ENCODE data around the gene ALKBH4. TPM values are rescaled to one million over a fixed set of nuclear protein-coding genes. Genes with fewer than 3 reads are reported as not detected.
"Not testable (repeated sequence)": the region's sequence is repeated elsewhere in the genome, so short reads cannot be mapped to it uniquely, and the experiment has no call there.

ALKBH4 gene
- total and polyA plus RNA-seq, 2 of the 4 experiments (the other 2 are of a cell fraction): 6.1 to 7.4 TPM

DNA sequence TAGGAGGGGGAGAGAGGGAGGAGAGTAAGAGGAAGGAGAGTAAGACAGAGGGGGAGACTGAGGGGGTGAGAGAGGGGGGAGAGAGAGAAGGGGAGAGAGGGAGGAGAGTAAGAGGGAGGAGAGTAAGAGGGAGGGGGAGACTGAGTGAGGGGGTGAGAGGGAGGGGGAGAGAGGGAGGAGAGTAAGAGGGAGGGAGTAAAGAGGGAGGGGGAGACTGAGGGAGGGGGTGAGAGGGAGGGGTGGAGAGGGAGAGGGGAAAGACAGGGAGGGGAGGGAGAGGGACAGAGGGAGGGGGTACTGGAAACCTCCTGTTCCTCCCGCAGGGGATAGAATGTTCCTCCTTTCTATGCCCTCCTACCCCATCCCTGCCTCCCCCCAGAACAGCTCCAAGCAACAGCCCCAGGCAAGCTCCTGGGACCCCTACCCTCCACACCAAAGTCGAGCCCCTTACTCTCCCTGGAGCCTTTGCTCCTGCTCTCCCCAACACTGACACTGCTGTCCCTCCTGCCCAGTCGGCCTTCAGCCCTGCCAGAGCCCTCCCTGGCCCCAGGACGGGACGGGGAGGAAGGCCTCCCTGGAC lies 48.1 kb upstream of the ALKBH4 start:
- in situ Hi-C loops (cut with MboI; ENCODE audit: low sequenced_read_pairs); CTCF ChIA-PET; H3K18ac ChIP-seq (ENCODE audit: low read depth, low read length): not testable (repeated sequence)

DNA sequence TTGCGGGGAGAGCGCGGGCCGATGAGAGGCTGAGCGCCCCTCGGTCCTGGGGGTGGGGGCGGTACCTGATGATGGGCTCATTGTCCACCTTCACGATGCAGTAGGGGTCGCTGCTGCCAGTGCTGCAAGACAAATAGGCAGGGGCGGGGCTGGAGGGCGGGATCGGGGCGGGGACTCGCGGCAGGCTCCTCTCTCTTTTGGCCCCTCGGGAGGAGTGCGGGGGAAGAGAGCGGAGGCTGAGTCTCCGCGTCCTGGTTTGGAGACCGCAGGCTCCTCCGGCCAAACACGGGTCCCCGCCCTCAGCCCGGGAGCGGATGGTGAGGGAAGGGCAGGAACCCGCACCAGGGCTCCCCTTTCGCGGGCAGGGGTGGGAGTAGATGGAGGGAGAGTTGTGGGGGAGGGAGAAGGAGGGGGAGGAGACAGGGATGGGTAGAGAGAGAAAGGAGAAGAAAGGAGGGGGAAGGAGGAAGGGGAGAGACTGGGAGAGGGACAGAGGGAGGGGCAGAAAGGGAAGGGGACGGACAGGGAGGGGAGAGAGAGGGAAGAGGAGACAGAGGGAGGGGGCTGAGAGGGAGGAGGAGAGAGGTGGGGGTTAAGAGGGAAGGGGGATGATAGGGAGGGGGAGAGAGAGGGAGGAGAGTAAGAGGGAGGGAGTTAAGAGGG lies 47.3 kb upstream of the ALKBH4 start:
- H3K79me1 ChIP-seq (ENCODE audit: low read depth in 1 of 2, low read length in 2 of 2); intact Hi-C loops (cut with micrococcal nuclease); H2BK5ac ChIP-seq (ENCODE audit: low read depth, low read length, poor library complexity, severe bottlenecking); H4K8ac ChIP-seq (ENCODE audit: low read depth in 2 of 2, low read length in 2 of 2); H2AFZ ChIP-seq (replicated peaks; ENCODE audit: low read length, poor library complexity); H3K4me2 ChIP-seq (ENCODE audit: low read depth, low read length); CTCF ChIA-PET; H2BK15ac ChIP-seq (ENCODE audit: low read depth, low read length); dilution Hi-C loops (cut with HindIII; ENCODE audit: low sequenced_read_pairs, unreplicated experiment); H4K91ac ChIP-seq (ENCODE audit: insufficient read depth, low read depth, low read length); H3K18ac ChIP-seq (ENCODE audit: low read depth, low read length); H3K9ac ChIP-seq (ENCODE audit: low read depth, low read length); H3K4ac ChIP-seq (ENCODE audit: low read depth, low read length); H3K36me3 ChIP-seq (ENCODE audit: control insufficient read depth, insufficient read depth, low read length); H4K20me1 ChIP-seq (ENCODE audit: insufficient read depth, low read length); H2BK20ac ChIP-seq (ENCODE audit: low read depth, low read length); H3K23ac ChIP-seq (ENCODE audit: low read depth, low read length); DNase-seq; POLR2A ChIA-PET (ENCODE audit: unreplicated experiment); in situ Hi-C loops (cut with MboI; ENCODE audit: low sequenced_read_pairs); H3K4me1 ChIP-seq (ENCODE audit: control insufficient read depth, insufficient read depth, low read length); H2AK5ac ChIP-seq (ENCODE audit: low read depth, low read length); H3K27me3 ChIP-seq (ENCODE audit: control insufficient read depth, insufficient read depth, low read length); H4K5ac ChIP-seq (ENCODE audit: low read depth, low read length); H3K14ac ChIP-seq (replicated peaks; ENCODE audit: low read depth, low read length); H2BK120ac ChIP-seq (ENCODE audit: low read depth, low read length); BruUV-seq (replicated peaks); H3K9me1 ChIP-seq (ENCODE audit: insufficient read depth, low read length); H3K27ac ChIP-seq (ENCODE audit: insufficient read depth, low read length); H2AK9ac ChIP-seq (replicated peaks; ENCODE audit: low read depth, low read length, poor library complexity); H3K56ac ChIP-seq (ENCODE audit: extremely low read depth, insufficient read depth, low read length); H3K4me3 ChIP-seq (ENCODE audit: insufficient read depth, low read depth, low read length); H3K9me3 ChIP-seq (ENCODE audit: control insufficient read depth, insufficient read depth, low read length): not testable (repeated sequence)
- WGBS, 2 experiments (ENCODE audit: extremely low coverage in 2 of 2, insufficient read length in 1 of 2): no CpG with 5 or more reads among the region's 30 CpGs
- ATAC-seq (ENCODE audit: low read depth): peak; percentile 80

More for the DNA sequence above, 48.1 kb upstream of the ALKBH4 start:
- Histone ChIP-seq H3K4me2 (ENCODE audit: low read depth, low read length) (peak overlapping the region; percentile 50; the same call in 1 of the 2 replicates), H3K23ac (ENCODE audit: low read depth, low read length) (peak overlapping the region; percentile 31; the same call in 1 of the 2 replicates), H2AK5ac (ENCODE audit: low read depth, low read length) (peak overlapping the region; percentile 98), H4K91ac (ENCODE audit: insufficient read depth, low read depth, low read length) (peak overlapping the region; percentile 75), H3K9ac (ENCODE audit: low read depth, low read length) (peak overlapping the region; percentile 57), H4K8ac (ENCODE audit: low read depth in 2 of 2, low read length in 2 of 2) (peak overlapping the region; percentile 91 to 95; a peak in 3 of 4 replicates), H2BK15ac (ENCODE audit: low read depth, low read length) (peak overlapping the region; percentile 99; the same call in 1 of the 3 replicates), H3K4me3 (ENCODE audit: insufficient read depth, low read depth, low read length) (peak overlapping the region; percentile 26; the same call in 1 of the 2 replicates), H3K56ac (ENCODE audit: extremely low read depth, insufficient read depth, low read length) (0 out of 2 replicates have a peak overlapping the region, but pooled peaks have one; percentile 32), H2BK120ac (ENCODE audit: low read depth, low read length) (peak overlapping the region; percentile 89), H3K14ac (replicated peaks; ENCODE audit: low read depth, low read length) (peak overlapping the region; percentile 96), H3K4ac (ENCODE audit: low read depth, low read length) (peak overlapping the region; percentile 92), H2BK5ac (ENCODE audit: low read depth, low read length, poor library complexity, severe bottlenecking) (peak overlapping the region; percentile 72), H3K27ac (ENCODE audit: insufficient read depth, low read length) (peak overlapping the region; percentile 45; the same call in 1 of the 2 replicates)
- H2BK20ac ChIP-seq (ENCODE audit: low read depth, low read length); H3K27me3 ChIP-seq (ENCODE audit: control insufficient read depth, insufficient read depth, low read length); BruUV-seq (replicated peaks); H3K79me1 ChIP-seq (ENCODE audit: low read depth in 1 of 2, low read length in 2 of 2); POLR2A ChIA-PET (ENCODE audit: unreplicated experiment); H4K5ac ChIP-seq (ENCODE audit: low read depth, low read length); dilution Hi-C loops (cut with HindIII; ENCODE audit: low sequenced_read_pairs, unreplicated experiment); H4K20me1 ChIP-seq (ENCODE audit: insufficient read depth, low read length); H2AK9ac ChIP-seq (replicated peaks; ENCODE audit: low read depth, low read length, poor library complexity); H3K36me3 ChIP-seq (ENCODE audit: control insufficient read depth, insufficient read depth, low read length); intact Hi-C loops (cut with micrococcal nuclease); H3K9me3 ChIP-seq (ENCODE audit: control insufficient read depth, insufficient read depth, low read length); H2AFZ ChIP-seq (replicated peaks; ENCODE audit: low read length, poor library complexity); H3K4me1 ChIP-seq (ENCODE audit: control insufficient read depth, insufficient read depth, low read length); H3K9me1 ChIP-seq (ENCODE audit: insufficient read depth, low read length): not testable (repeated sequence)
- DNase-seq (peak; percentile 74), ATAC-seq (ENCODE audit: low read depth) (peak; percentile 9)
- WGBS, 2 experiments (ENCODE audit: extremely low coverage in 2 of 2, insufficient read length in 1 of 2): no CpG with 5 or more reads among the region's 5 CpGs
- TF ChIP-seq MAZ (IDR thresholded peaks at IDR 0.05; ENCODE audit: borderline replicate concordance, low read depth, low read length): peak; percentile 66
